Inflammatory macrophage (primary cell): Measurements from ENCODE around the gene NXPE1.

Experiments used
- DNase-seq, 2 donors: peaks; one replicate each; pipeline ENCODE4 v3.0.0-alpha.2; 2020 to 2022

Gene NXPE1

GRCh38 chr11:114562166-114562916 is 2.7 kb upstream of the NXPE1 start:
- no peak for DNase-seq

GRCh38 chr11:114556135-114556534 is 3.5 kb downstream of the NXPE1 start:
- no peak for DNase-seq

GRCh38 chr11:114553642-114554041 is 6.0 kb downstream of the NXPE1 start:
- DNase-seq: no peak

- DNase-seq: no peak
These were observed 8.6 kb downstream of the NXPE1 start for GRCh38 chr11:114551060-114551459.

DNA sequence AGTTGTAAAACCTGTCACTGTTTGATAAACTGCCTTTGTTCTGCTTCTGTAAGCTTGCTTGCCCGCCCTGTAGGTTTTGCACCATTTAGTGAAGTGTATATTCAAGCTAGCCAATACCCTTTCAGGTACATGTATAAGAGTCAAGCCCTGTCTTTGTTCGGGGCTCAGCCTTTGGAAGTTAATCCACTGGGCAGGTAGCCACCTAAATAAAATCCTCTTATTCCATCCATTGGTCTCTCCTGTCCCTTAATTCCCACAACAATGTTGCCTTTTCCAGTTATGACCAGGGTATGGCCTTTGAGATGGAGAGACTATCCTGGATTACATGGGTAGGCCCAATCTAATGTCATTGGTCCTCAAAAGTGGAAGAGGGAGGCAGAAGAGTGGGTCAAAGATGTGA is 34.0 kb downstream of the NXPE1 start:
- no peak for DNase-seq

DNA sequence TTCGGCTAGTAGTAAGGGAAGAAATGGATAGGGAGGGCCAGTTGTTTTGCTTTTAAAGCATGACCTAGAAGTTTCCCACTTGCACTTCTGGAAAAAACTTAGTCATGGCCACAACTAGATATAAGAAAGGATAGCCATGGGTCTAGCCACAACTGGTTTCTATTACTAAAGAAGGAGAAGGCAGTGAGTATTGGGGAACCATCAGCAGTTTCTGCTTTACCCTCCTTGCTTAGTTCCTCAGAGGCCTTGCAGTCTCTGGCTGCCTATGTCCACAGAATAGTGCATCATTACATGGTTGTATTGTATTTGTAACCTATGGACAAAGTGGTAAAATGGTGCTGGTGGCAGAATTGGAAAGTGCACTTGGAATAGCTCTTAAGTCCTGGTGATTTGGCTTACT is 35.6 kb downstream of the NXPE1 start:
- no peak for DNase-seq

DNA sequence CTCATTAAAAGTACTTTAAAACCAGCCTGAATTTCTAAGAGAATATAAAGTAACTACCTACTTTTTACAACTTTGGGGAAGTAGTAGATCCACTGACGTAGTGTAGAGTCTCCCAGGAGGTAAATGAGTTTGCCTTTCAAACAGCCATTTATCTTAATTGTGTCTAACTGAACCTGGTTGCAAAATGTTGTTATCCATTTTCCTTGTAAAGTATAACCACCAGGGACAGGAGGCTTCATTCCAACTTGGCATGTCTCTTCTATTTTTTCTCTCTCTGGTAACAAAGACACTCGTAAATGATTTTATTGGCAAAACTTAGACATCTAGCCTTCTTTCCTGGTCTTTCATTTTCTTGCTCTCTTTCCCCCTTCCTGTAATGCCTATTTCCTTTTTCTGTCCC is 36.9 kb downstream of the NXPE1 start:
- DNase-seq: no peak

DNA sequence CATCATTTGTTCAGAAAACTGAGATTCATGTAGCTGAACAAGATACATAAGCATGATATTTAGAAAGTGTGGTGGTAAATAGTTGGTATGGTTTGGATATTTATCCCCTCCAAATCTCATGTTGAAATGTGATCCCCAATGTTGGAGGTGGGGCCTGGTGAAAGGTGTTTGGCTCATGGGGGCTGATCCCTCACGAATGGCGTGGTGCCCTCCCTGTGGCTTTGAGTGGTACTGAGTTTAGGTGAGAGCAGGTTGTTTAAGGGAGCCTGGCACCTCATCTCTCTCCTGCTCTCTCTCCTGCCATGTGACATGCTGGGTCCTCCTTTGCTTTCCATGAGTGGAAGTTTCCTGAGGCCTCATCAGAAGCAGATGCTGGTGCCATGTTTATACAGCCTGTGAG is 48.1 kb downstream of the NXPE1 start:
- no peak for DNase-seq

DNA sequence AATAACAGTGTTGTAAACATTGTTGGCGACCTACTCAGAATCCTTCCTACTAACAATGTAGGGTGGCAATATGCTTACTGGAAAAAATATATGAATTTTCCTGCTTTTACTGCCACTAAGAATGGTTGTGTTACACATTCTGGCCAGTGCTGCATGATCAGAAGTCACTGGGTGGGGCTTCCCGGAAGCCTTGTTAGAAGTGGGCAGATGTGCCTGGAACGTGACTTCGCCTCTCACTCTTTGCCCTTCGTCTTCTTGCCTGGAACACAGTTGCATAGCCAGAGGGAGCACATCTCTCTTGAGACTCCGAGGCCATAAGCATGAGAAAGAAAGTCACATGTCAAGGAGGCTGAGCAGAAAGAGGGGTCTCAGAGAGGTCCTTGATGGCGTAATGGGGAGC is 48.6 kb downstream of the NXPE1 start:
- no peak for DNase-seq

GRCh38 chr11:114501901-114502300 is 57.8 kb downstream of the NXPE1 start:
- DNase-seq: no peak

GRCh38 chr11:114499756-114500155 is 59.9 kb downstream of the NXPE1 start:
- no peak for DNase-seq

DNA sequence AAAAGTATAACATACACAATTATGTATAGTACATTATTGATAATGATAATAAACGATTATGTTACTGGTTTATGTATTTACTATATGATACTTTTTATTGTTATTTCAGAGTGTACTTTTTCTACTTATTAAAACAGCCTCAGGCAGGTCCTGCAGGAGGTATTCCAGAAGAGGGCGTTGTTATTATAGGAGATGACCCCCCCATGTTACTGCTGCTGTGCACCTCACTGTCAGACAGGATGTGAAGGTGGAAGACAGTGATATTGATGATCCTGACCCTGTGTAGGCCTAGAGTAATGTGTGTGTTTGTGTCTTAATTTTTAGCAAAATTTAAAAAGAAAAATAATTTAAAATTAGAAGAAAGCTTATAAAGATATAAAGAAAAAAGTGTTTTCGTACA is 62.8 kb downstream of the NXPE1 start:
- no peak for DNase-seq

DNA sequence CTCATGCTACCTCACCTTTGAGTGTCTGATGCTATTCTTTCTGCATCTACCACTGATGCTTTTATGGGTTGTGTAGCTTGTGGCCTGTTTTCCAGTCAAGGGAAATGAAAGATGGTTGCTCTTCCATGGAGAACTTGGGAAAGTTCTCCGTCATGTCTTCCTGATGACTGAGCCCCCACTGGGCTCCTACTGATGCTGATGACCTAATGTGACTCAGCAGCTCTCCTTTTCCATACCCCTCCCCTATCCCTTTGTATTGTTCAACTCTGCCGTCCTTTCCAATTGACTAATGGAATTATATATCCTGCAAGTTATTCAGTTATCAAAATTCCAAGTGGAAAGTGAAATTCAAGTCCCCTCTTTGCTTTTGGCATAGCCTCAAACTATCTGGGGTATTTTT is 75.8 kb downstream of the NXPE1 start:
- DNase-seq: no peak

GRCh38 chr11:114482114-114482513 is 77.6 kb downstream of the NXPE1 start:
- DNase-seq: no peak

DNA sequence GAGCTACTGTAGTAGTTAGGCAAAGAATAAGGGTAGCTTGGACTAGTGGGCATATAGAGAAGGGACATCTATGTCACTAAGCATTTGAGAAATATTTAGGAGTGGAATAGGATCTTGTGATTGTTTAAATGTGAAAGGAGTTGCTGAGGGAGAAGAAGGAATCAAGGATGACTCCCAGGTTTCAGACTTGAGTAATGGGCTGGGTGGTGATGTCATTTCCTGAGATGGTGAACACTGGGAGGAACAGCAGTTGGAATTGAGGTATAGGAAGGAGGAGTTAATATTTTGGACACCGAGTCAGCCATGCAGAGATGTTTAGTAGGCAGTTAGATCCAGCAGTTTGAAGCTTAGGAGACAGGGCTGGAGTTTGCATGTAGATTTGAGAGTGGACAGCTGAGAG is 80.3 kb downstream of the NXPE1 start:
- no peak for DNase-seq

GRCh38 chr11:114478768-114479167 is 80.9 kb downstream of the NXPE1 start:
- no peak for DNase-seq

DNA sequence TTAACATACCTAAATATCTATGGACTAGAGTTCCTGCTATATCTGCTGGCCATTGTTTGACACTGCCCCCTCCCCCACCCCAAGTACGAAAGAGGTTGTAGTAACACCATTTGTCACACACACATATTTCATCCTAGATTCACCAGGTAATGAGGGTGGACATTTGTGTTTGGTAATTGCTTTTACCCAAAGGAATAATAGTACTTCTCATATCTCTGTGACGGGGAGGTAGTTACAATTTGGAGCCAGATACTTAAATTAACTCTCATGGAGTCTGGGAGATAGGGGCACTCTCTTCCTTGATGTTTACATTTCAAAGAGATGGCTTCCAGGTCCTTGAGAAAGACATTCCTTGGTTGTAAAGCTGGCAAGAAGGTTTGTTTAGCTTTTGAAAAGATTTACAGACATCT is 81.7 kb downstream of the NXPE1 start:
- DNase-seq: no peak

DNA sequence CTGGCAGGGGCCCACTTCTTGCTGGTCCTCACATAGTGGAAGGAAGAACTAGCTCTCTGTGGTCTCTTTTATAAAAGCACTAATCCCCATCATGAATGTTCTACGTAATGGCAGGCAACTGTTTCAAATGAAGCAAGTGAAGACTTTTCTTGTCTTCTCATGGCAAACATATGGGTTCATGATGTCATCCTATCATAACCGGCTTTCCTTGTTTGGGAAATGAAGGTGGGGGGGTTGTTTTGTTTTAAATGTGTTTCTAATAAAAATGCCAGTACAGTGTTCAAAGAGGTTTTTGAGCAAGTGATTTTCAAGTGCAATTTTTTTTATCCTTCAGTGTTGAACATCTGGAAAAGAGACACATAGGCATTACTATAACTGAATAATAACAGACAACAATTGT is 87.0 kb downstream of the NXPE1 start:
- no peak for DNase-seq
